Prostate gland (tissue), 2 donors: ENCODE data around the gene ADAP1. TPM values are rescaled to one million over a fixed set of nuclear protein-coding genes. Genes with fewer than 3 reads are reported as not detected.
A peak's percentile ranks its signal among the peaks of the same experiment; 100 is the strongest.

Experiments
- DNase-seq: peaks from one replicate; pipeline ENCODE4 v3.0.0-alpha.2; 2019; ENCODE audit warnings: low spot score
- H3K27ac ChIP-seq, 2 donors: fragments of 200-600 bp; sonication (generic); 2 replicates each; pipeline ENCODE4 v1.5.1; 2017 to 2019
- H3K27me3 ChIP-seq: fragments of 200-600 bp; sonication (generic); replicated peaks from 2 replicates; pipeline ENCODE4 v1.5.1; 2019; ENCODE audit not compliant: insufficient read depth
- H3K36me3 ChIP-seq, 2 donors: fragments of 200-600 bp; sonication (generic); 1 replicate in 1 of 2; 2 replicates in 1 of 2; pipeline versions ENCODE4 v1.5.1 to v1.8.1; 2017 to 2019
- H3K4me1 ChIP-seq: fragments of 200-600 bp; sonication (generic); replicated peaks from 2 replicates; pipeline ENCODE4 v1.5.1; 2019
- H3K4me3 ChIP-seq, 2 donors: fragments of 200-600 bp; sonication (generic); 2 replicates each; pipeline ENCODE4 v1.5.1; 2017 to 2019
- H3K9me3 ChIP-seq: fragments of 200-600 bp; sonication (generic); 2 replicates; pipeline ENCODE4 v1.5.1; 2017
- POLR2A ChIP-seq: fragments of 450-650 bp; IDR thresholded peaks from one replicate; pipeline ENCODE4 v1.6.1; 2016; ENCODE audit warnings: antibody characterized with exemption, mild to moderate bottlenecking
- POLR2AphosphoS5 ChIP-seq: sonication (generic); formaldehyde crosslinking; IDR thresholded peaks from one replicate; pipeline ENCODE4 v1.6.1; 2017; ENCODE audit warnings: antibody characterized with exemption
- WGBS: methylation state at CpG from one replicate; pipeline ENCODE4 v1.1.5; 2018; 5-methylcytosine and 5-hydroxymethylcytosine counted together
- intact Hi-C: fragments of 100-400 bp; cut with DNase I; formaldehyde crosslinking; loops from one replicate; pipeline ENCODE4 v1.14.2; 2022
- total RNA-seq, 2 donors: library from RNA; depleted of rRNA; stranded (reverse); fragments of >200 nt; gene quantifications; one replicate each; pipeline ENCODE4 v1.1.0, GENCODE V29; 2016
- TF ChIP-seq, protein P1 (sequence below), 4 experiments: fragments of 200-600 bp in 2 of 4; fragments of 450-650 bp in 2 of 4; sonication (generic) in 2 of 4; IDR thresholded peaks; 1 replicate in 3 of 4; 2 replicates in 1 of 4; pipeline ENCODE4 v1.5.1; 2016 to 2019; ENCODE audit warnings: antibody characterized with exemption in 4 of 4, mild to moderate bottlenecking in 2 of 4, moderate library complexity in 2 of 4

ADAP1 gene
- total RNA-seq, 2 donors from 2014 or later: 5.9 to 8.3 TPM

DNA sequence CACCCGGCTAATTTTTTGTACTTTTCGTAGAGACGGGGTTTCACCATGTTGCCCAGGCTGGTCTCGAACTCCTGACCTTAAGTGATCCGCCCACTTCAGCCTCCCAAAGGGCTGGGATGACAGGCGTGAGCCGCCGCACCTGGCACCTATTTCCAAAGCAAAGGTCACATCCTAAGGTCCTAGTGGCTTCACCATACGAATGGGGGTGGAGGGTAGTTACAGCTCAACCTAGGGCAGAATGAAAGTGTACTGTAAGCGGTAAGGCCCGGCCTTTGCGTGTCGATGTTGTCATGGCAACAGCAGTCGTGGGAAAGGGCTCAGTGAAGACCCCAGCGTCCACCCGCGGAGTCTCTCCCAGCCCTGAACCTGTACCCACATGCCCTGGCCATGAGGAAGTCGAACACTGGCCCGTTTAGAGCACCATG is 22.4 kb upstream of the ADAP1 start:
- Histone ChIP-seq H3K4me1 (peaks cover 13% of the 10 kb centered on the region), H3K27ac (peak overlapping the region; percentile 52 to 66), H3K27me3 (no peaks in the 10 kb centered on the region), H3K36me3 (peaks cover 0 to 8% of the 10 kb centered on the region in 2 donors), H3K4me3 (no peak overlapping the region), H3K9me3 (no peaks in the 10 kb centered on the region)
- intact Hi-C loops: no loop called here
- WGBS: 63% methylated on average over 19 of the region's 19 CpGs
- no peak for DNase-seq
- TF ChIP-seq POLR2AphosphoS5 (no peak), POLR2A (no peak)
- TF ChIP-seq, protein P1, sequence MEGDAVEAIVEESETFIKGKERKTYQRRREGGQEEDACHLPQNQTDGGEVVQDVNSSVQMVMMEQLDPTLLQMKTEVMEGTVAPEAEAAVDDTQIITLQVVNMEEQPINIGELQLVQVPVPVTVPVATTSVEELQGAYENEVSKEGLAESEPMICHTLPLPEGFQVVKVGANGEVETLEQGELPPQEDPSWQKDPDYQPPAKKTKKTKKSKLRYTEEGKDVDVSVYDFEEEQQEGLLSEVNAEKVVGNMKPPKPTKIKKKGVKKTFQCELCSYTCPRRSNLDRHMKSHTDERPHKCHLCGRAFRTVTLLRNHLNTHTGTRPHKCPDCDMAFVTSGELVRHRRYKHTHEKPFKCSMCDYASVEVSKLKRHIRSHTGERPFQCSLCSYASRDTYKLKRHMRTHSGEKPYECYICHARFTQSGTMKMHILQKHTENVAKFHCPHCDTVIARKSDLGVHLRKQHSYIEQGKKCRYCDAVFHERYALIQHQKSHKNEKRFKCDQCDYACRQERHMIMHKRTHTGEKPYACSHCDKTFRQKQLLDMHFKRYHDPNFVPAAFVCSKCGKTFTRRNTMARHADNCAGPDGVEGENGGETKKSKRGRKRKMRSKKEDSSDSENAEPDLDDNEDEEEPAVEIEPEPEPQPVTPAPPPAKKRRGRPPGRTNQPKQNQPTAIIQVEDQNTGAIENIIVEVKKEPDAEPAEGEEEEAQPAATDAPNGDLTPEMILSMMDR (IDR thresholded peaks at IDR 0.05): no peak

GRCh38 chr7:975702-976473 is 21.4 kb upstream of the ADAP1 start:
- no peak for DNase-seq
- Histone ChIP-seq H3K27me3 (no peaks in the 10 kb centered on the region), H3K9me3 (no peaks in the 10 kb centered on the region), H3K27ac (peak overlapping the region; percentile 87 to 91), H3K36me3 (peaks cover 0 to 8% of the 10 kb centered on the region in 2 donors), H3K4me3 (peak overlapping the region; percentile 91 to 100), H3K4me1 (peaks cover 12% of the 10 kb centered on the region)
- TF ChIP-seq, protein P1 (IDR thresholded peaks at IDR 0.05): no peak
- TF ChIP-seq POLR2AphosphoS5 (no peak), POLR2A (no peak)
- whole genome bisulfite sequencing: 62% methylated on average over 23 of the region's 28 CpGs
- intact Hi-C loops: no loop called here

DNA sequence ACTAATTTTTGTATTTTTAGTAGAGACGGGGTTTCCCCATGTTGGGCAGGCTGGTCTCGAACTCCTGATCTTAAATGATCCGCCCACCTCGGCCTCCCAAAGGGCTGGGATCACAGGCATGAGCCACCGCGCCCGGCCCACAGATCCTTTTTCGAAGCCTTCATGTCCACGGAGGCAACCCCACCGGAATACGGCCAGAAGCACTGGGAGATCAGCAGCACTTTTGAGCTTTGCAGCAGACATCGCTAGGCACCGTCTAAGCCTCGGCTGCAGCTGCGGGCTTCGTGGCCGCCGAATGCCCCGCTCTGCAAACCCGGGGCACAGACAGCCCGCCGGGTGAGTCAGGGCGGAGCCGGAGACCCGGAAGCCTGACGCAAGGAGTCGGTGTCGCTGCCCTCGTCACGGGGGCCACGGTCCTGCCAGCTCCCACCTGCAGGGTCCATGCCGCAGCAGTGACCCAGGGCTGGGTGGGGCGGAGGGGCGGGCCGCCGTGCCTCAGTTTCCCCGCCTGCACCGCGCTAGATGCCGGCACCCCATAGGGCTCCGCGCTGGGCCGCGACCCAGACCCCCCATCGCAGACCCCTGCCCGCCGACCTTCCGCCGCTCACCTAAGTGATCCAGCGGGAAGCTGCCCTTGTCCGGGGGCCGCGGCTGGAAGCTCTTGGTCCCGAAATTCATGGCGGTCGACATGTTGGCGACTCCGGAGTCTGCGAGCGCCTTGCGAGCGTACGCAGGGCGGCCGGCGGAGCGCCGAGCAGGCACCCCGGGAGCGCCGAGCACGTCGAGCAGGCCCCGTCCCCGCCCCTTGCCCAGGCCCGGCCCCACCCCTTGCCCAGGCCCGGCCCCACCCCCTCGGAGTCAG is 20.6 kb upstream of the ADAP1 start, which contains the start of gene COX19:
Gene COX19 (minus strand): TSS at position 730 of the 862 bp plus-strand sequence. CDS start 40 bp downstream, at position 690.
- peak; percentile 82 for DNase-seq
- TF ChIP-seq, protein P1 (IDR thresholded peaks at IDR 0.05): peak in 1 of 4 experiments; percentile 15
- peak; percentile 85 for TF ChIP-seq POLR2AphosphoS5
- peak; percentile 64 for TF ChIP-seq POLR2A
- Histone ChIP-seq H3K4me3 (peak within 1 kb of the TSS; percentile 91 to 100), H3K27ac (peak within 1 kb of the TSS; percentile 87 to 91), H3K27me3 (no peaks in the 10 kb centered on the region), H3K9me3 (no peaks in the 10 kb centered on the region), H3K4me1 (peaks cover 12% of the 10 kb centered on the region), H3K36me3 (peaks cover 0 to 8% of the 10 kb centered on the region in 2 donors)
- intact Hi-C loops: no loop called here
- WGBS: under 1% methylated on average over 67 of the region's 78 CpGs

GRCh38 chr7:974172-974571 is 19.7 kb upstream of the ADAP1 start:
- H3K36me3 ChIP-seq: peaks cover 0 to 8% of the 10 kb centered on the region in 2 donors
- H3K27ac ChIP-seq: no peak overlapping the region
- intact Hi-C loops: no loop called here
- H3K4me1 ChIP-seq: peaks cover 12% of the 10 kb centered on the region
- DNase-seq: no peak
- TF ChIP-seq POLR2A: no peak
- TF ChIP-seq POLR2AphosphoS5: no peak
- TF ChIP-seq, protein P1 (IDR thresholded peaks at IDR 0.05): no peak
- H3K4me3 ChIP-seq: peak overlapping the region; percentile 91 to 100
- H3K27me3 ChIP-seq: no peaks in the 10 kb centered on the region
- WGBS: 32% methylated on average over 7 of the region's 7 CpGs
- H3K9me3 ChIP-seq: no peaks in the 10 kb centered on the region
